ENCODE measurements around the gene IL23R. TPM values are rescaled to one million over a fixed set of nuclear protein-coding genes. Genes with fewer than 3 reads are reported as not detected.
"Not testable (repeated sequence)": the region's sequence is repeated elsewhere in the genome, so short reads cannot be mapped to it uniquely, and the experiment has no call there.

The IL23R gene
- total RNA-seq, 1 experiment from 2014 or later, result not detected

GRCh38 chr1:67141832-67142231 is 24.4 kb upstream of the IL23R start:
- not testable (repeated sequence) for H3K4me3 ChIP-seq (ENCODE audit: insufficient read depth, low read depth, low read length); H3K36me3 ChIP-seq (replicated peaks; ENCODE audit: control insufficient read depth, insufficient read depth, low read length); DNase-seq; H3K27me3 ChIP-seq (ENCODE audit: control insufficient read depth, insufficient read depth, low read length)

- no peak for DNase-seq
- H3K4me3 ChIP-seq (ENCODE audit: insufficient read depth, low read depth, low read length), result no peak overlapping the region
- H3K27me3 ChIP-seq (ENCODE audit: control insufficient read depth, insufficient read depth, low read length), result no peaks in the 10 kb centered on the region
- H3K36me3 ChIP-seq (replicated peaks; ENCODE audit: control insufficient read depth, insufficient read depth, low read length), result no peaks in the 10 kb centered on the region
Observed at GRCh38 chr1:67142931-67143330, 23.3 kb upstream of the IL23R start.

GRCh38 chr1:67143966-67144365 is 22.3 kb upstream of the IL23R start:
- no peaks in the 10 kb centered on the region; the same call in 1 of the 2 replicates for H3K27me3 ChIP-seq (ENCODE audit: control insufficient read depth, insufficient read depth, low read length)
- H3K36me3 ChIP-seq (replicated peaks; ENCODE audit: control insufficient read depth, insufficient read depth, low read length), result no peaks in the 10 kb centered on the region
- no peak for DNase-seq
- H3K4me3 ChIP-seq (ENCODE audit: insufficient read depth, low read depth, low read length), result no peak overlapping the region

- Histone ChIP-seq H3K4me3 (ENCODE audit: insufficient read depth, low read depth, low read length) (no peak overlapping the region), H3K27me3 (ENCODE audit: control insufficient read depth, insufficient read depth, low read length) (no peaks in the 10 kb centered on the region; the same call in 1 of the 2 replicates), H3K36me3 (replicated peaks; ENCODE audit: control insufficient read depth, insufficient read depth, low read length) (no peaks in the 10 kb centered on the region)
- DNase-seq, result no peak
Observed at GRCh38 chr1:67144696-67145095, 21.6 kb upstream of the IL23R start.

- no peak overlapping the region for H3K4me3 ChIP-seq (ENCODE audit: insufficient read depth, low read depth, low read length)
- no peaks in the 10 kb centered on the region; the same call in 1 of the 2 replicates for H3K27me3 ChIP-seq (ENCODE audit: control insufficient read depth, insufficient read depth, low read length)
- no peak for DNase-seq
- H3K36me3 ChIP-seq (replicated peaks; ENCODE audit: control insufficient read depth, insufficient read depth, low read length), result no peaks in the 10 kb centered on the region
Observed at GRCh38 chr1:67146101-67146500, 20.2 kb upstream of the IL23R start.

GRCh38 chr1:67146539-67146938 is 19.7 kb upstream of the IL23R start:
- no peak overlapping the region for H3K4me3 ChIP-seq (ENCODE audit: insufficient read depth, low read depth, low read length)
- DNase-seq, result no peak
- no peaks in the 10 kb centered on the region; the same call in 1 of the 2 replicates for H3K27me3 ChIP-seq (ENCODE audit: control insufficient read depth, insufficient read depth, low read length)
- no peaks in the 10 kb centered on the region for H3K36me3 ChIP-seq (replicated peaks; ENCODE audit: control insufficient read depth, insufficient read depth, low read length)

GRCh38 chr1:67147973-67148372 is 18.3 kb upstream of the IL23R start:
- H3K27me3 ChIP-seq (ENCODE audit: control insufficient read depth, insufficient read depth, low read length); H3K4me3 ChIP-seq (ENCODE audit: insufficient read depth, low read depth, low read length); H3K36me3 ChIP-seq (replicated peaks; ENCODE audit: control insufficient read depth, insufficient read depth, low read length); DNase-seq: not testable (repeated sequence)

- Histone ChIP-seq H3K36me3 (replicated peaks; ENCODE audit: control insufficient read depth, insufficient read depth, low read length) (no peaks in the 10 kb centered on the region), H3K4me3 (ENCODE audit: insufficient read depth, low read depth, low read length) (no peak overlapping the region), H3K27me3 (ENCODE audit: control insufficient read depth, insufficient read depth, low read length) (no peaks in the 10 kb centered on the region; the same call in 1 of the 2 replicates)
- DNase-seq, result no peak
Observed at GRCh38 chr1:67148516-67149178, 17.6 kb upstream of the IL23R start.

- peak; percentile 65 for DNase-seq
- H3K27me3 ChIP-seq (ENCODE audit: control insufficient read depth, insufficient read depth, low read length), result no peaks in the 10 kb centered on the region; the same call in 1 of the 2 replicates
- no peaks in the 10 kb centered on the region for H3K36me3 ChIP-seq (replicated peaks; ENCODE audit: control insufficient read depth, insufficient read depth, low read length)
- H3K4me3 ChIP-seq (ENCODE audit: insufficient read depth, low read depth, low read length), result no peak overlapping the region
Observed at GRCh38 chr1:67149179-67149770, 17.0 kb upstream of the IL23R start.

GRCh38 chr1:67150931-67151330 is 15.3 kb upstream of the IL23R start:
- no peaks in the 10 kb centered on the region for H3K36me3 ChIP-seq (replicated peaks; ENCODE audit: control insufficient read depth, insufficient read depth, low read length)
- no peak overlapping the region for H3K4me3 ChIP-seq (ENCODE audit: insufficient read depth, low read depth, low read length)
- no peak for DNase-seq
- H3K27me3 ChIP-seq (ENCODE audit: control insufficient read depth, insufficient read depth, low read length), result no peaks in the 10 kb centered on the region; the same call in 1 of the 2 replicates

- DNase-seq, result no peak
- Histone ChIP-seq H3K27me3 (ENCODE audit: control insufficient read depth, insufficient read depth, low read length) (no peaks in the 10 kb centered on the region), H3K36me3 (replicated peaks; ENCODE audit: control insufficient read depth, insufficient read depth, low read length) (no peaks in the 10 kb centered on the region), H3K4me3 (ENCODE audit: insufficient read depth, low read depth, low read length) (no peak overlapping the region)
Observed at GRCh38 chr1:67158401-67158800, 7.9 kb upstream of the IL23R start.

- H3K36me3 ChIP-seq (replicated peaks; ENCODE audit: control insufficient read depth, insufficient read depth, low read length), result no peaks in the 10 kb centered on the region
- DNase-seq, result no peak
- H3K27me3 ChIP-seq (ENCODE audit: control insufficient read depth, insufficient read depth, low read length), result no peaks in the 10 kb centered on the region
- no peak overlapping the region for H3K4me3 ChIP-seq (ENCODE audit: insufficient read depth, low read depth, low read length)
Observed at GRCh38 chr1:67159233-67159632, 7.0 kb upstream of the IL23R start.

- Histone ChIP-seq H3K4me3 (ENCODE audit: insufficient read depth, low read depth, low read length) (no peak overlapping the region), H3K36me3 (replicated peaks; ENCODE audit: control insufficient read depth, insufficient read depth, low read length) (no peaks in the 10 kb centered on the region), H3K27me3 (ENCODE audit: control insufficient read depth, insufficient read depth, low read length) (no peaks in the 10 kb centered on the region)
- no peak for DNase-seq
Observed at GRCh38 chr1:67162954-67163353, 3.3 kb upstream of the IL23R start.

- no peak overlapping the region for H3K4me3 ChIP-seq (ENCODE audit: insufficient read depth, low read depth, low read length)
- no peaks in the 10 kb centered on the region for H3K27me3 ChIP-seq (ENCODE audit: control insufficient read depth, insufficient read depth, low read length)
- no peaks in the 10 kb centered on the region for H3K36me3 ChIP-seq (replicated peaks; ENCODE audit: control insufficient read depth, insufficient read depth, low read length)
- DNase-seq, result no peak
Observed at GRCh38 chr1:67165468-67166041, 699 bp upstream of the IL23R start.

- DNase-seq, result no peak
- no peak overlapping the region for H3K4me3 ChIP-seq (ENCODE audit: insufficient read depth, low read depth, low read length)
- no peaks in the 10 kb centered on the region for H3K27me3 ChIP-seq (ENCODE audit: control insufficient read depth, insufficient read depth, low read length)
- no peaks in the 10 kb centered on the region for H3K36me3 ChIP-seq (replicated peaks; ENCODE audit: control insufficient read depth, insufficient read depth, low read length)
Observed at GRCh38 chr1:67169496-67169895, 3.2 kb downstream of the IL23R start.
